Neural cell (in vitro differentiated cells): ENCODE results near the gene PPFIA4. TPM values are rescaled to one million over a fixed set of nuclear protein-coding genes. Genes with fewer than 3 reads are reported as not detected.

Experiments
- H2AFZ ChIP-seq: fragments of 200-600, 300-800 bp; sonication (generic), shearing (Covaris generic); 2 replicates; pipeline ENCODE4 v1.6.0; 2014; ENCODE audit warnings: low read depth, mild to moderate bottlenecking, antibody characterized with exemption, low read length, moderate library complexity
- H3F3A ChIP-seq: fragments of 200-600 bp; shearing (Covaris generic); 2 replicates; pipeline ENCODE4 v1.6.1; 2016; ENCODE audit warnings: mild to moderate bottlenecking, moderate library complexity, mixed read lengths, antibody characterized with exemption, low read length; ENCODE audit not compliant: insufficient read depth, poor library complexity, severe bottlenecking
- H3K27ac ChIP-seq: fragments of 200-600, 300-800 bp; sonication (generic), shearing (Covaris generic); 2 replicates; pipeline ENCODE4 v1.5.1; 2014; ENCODE audit warnings: mild to moderate bottlenecking, low read length, moderate library complexity
- H3K27me3 ChIP-seq: fragments of 300-800, 200-600 bp; sonication (generic), shearing (Covaris generic); 2 replicates; pipeline ENCODE4 v1.6.0; 2014; ENCODE audit warnings: mild to moderate bottlenecking, low read depth, low read length, moderate library complexity; ENCODE audit not compliant: insufficient read depth
- H3K36me3 ChIP-seq: fragments of 300-800, 200-600 bp; sonication (generic), shearing (Covaris generic); 2 replicates; pipeline ENCODE4 v1.5.1; 2014; ENCODE audit warnings: mild to moderate bottlenecking, antibody characterized with exemption, low read length, moderate library complexity; ENCODE audit not compliant: insufficient read depth
- H3K4me2 ChIP-seq: fragments of 300-800, 200-600 bp; sonication (generic), shearing (Covaris generic); 2 replicates; pipeline ENCODE4 v1.6.0; 2014; ENCODE audit warnings: mild to moderate bottlenecking, low read length
- H3K4me3 ChIP-seq: fragments of 300-800, 200-600 bp; sonication (generic), shearing (Covaris generic); 2 replicates; pipeline ENCODE4 v1.5.1; 2014; ENCODE audit warnings: mild to moderate bottlenecking, low read length, moderate library complexity
- H3K79me2 ChIP-seq: fragments of 200-600 bp; shearing (Covaris generic); replicated peaks from 2 replicates; pipeline ENCODE4 v1.6.0; 2014; ENCODE audit warnings: mild to moderate bottlenecking, low read length, moderate library complexity; ENCODE audit not compliant: insufficient read depth
- H3K9ac ChIP-seq: fragments of 300-800, 200-600 bp; sonication (generic), shearing (Covaris generic); 2 replicates; pipeline ENCODE4 v1.6.1; 2016; ENCODE audit warnings: mild to moderate bottlenecking, low read length, mixed read lengths
- H3K9me2 ChIP-seq: fragments of 200-600 bp; shearing (Covaris generic); 2 replicates; pipeline ENCODE4 v1.6.1; 2016; ENCODE audit warnings: mild to moderate bottlenecking, low read length, mixed read lengths; ENCODE audit not compliant: insufficient read depth
- H3K9me3 ChIP-seq: fragments of 200-600, 300-800 bp; sonication (generic), shearing (Covaris generic); 2 replicates; pipeline ENCODE4 v1.6.1; 2016; ENCODE audit warnings: mild to moderate bottlenecking, mixed run types, low read length, moderate library complexity, mixed read lengths
- H4K20me1 ChIP-seq: fragments of 200-600 bp; shearing (Covaris generic); 2 replicates; pipeline ENCODE4 v1.6.1; 2016; ENCODE audit warnings: mild to moderate bottlenecking, mixed run types; ENCODE audit not compliant: insufficient read depth
- CTCF ChIP-seq: fragments of 450-650 bp; IDR thresholded peaks from 2 replicates; pipeline ENCODE4 v1.5.1; 2014; ENCODE audit warnings: antibody characterized with exemption, mild to moderate bottlenecking, moderate library complexity; ENCODE audit not compliant: poor library complexity, severe bottlenecking
- EP300 ChIP-seq: fragments of 450-650 bp; conservative IDR thresholded peaks from 2 replicates; pipeline ENCODE4 v1.6.1; 2014; ENCODE audit warnings: antibody characterized with exemption, mild to moderate bottlenecking, moderate library complexity; ENCODE audit not compliant: poor library complexity, severe bottlenecking
- EZH2 ChIP-seq: fragments of 200-600, 300-800 bp; shearing (Covaris generic), sonication (generic); IDR thresholded peaks from 2 replicates; pipeline ENCODE4 v1.6.1; 2014; ENCODE audit warnings: antibody characterized with exemption, low read length, borderline replicate concordance, mild to moderate bottlenecking; ENCODE audit not compliant: insufficient read depth, poor library complexity, severe bottlenecking
- MXI1 ChIP-seq: fragments of 450-650 bp; conservative IDR thresholded peaks from 2 replicates; pipeline ENCODE4 v1.6.1; 2014; ENCODE audit warnings: antibody characterized with exemption, mild to moderate bottlenecking; ENCODE audit not compliant: poor library complexity, severe bottlenecking
- POLR2AphosphoS5 ChIP-seq: IDR thresholded peaks from 2 replicates; pipeline ENCODE4 v1.6.1; 2012
- RAD21 ChIP-seq: fragments of 450-650 bp; conservative IDR thresholded peaks from 2 replicates; pipeline ENCODE4 v1.6.1; 2014; ENCODE audit warnings: antibody characterized with exemption, mild to moderate bottlenecking, moderate library complexity
- SMC3 ChIP-seq: fragments of 450-650 bp; conservative IDR thresholded peaks from 2 replicates; pipeline ENCODE4 v1.6.1; 2014; ENCODE audit warnings: antibody characterized with exemption, mild to moderate bottlenecking, moderate library complexity; ENCODE audit not compliant: poor library complexity
- TAF1 ChIP-seq: IDR thresholded peaks from 2 replicates; pipeline ENCODE4 v1.6.1; 2012; ENCODE audit warnings: low read depth
- polyA plus RNA-seq: library from polyadenylated mRNA; depleted of rRNA; stranded (reverse); fragments of >200 nt; gene quantifications from 2 replicates; pipeline ENCODE4 v1.2.3, GENCODE V29; 2014
- TF ChIP-seq, protein P1 (sequence below): IDR thresholded peaks from 2 replicates; pipeline ENCODE4 v1.6.1; 2012; ENCODE audit warnings: borderline replicate concordance

Gene PPFIA4
- polyA plus RNA-seq, 1 donor from 2014 or later: 1.6 TPM

- no peaks in the 10 kb centered on the region for H3K9me2 ChIP-seq
- H3K4me3 ChIP-seq: peak overlapping the region; percentile 58
- peaks cover 41% of the 10 kb centered on the region for H3K27me3 ChIP-seq
- H3F3A ChIP-seq: no peaks in the 10 kb centered on the region
- H3K4me2 ChIP-seq: no peak overlapping the region
- H4K20me1 ChIP-seq: no peaks in the 10 kb centered on the region
- no peak overlapping the region for H3K9ac ChIP-seq
- H2AFZ ChIP-seq: no peak overlapping the region
- H3K79me2 ChIP-seq: no peaks in the 10 kb centered on the region
- no peaks in the 10 kb centered on the region for H3K9me3 ChIP-seq
- TF ChIP-seq RAD21 (no peak), TAF1 (no peak), MXI1 (no peak), SMC3 (no peak), EP300 (no peak), POLR2AphosphoS5 (no peak), CTCF (no peak), EZH2 (no peak)
- TF ChIP-seq, protein P1, sequence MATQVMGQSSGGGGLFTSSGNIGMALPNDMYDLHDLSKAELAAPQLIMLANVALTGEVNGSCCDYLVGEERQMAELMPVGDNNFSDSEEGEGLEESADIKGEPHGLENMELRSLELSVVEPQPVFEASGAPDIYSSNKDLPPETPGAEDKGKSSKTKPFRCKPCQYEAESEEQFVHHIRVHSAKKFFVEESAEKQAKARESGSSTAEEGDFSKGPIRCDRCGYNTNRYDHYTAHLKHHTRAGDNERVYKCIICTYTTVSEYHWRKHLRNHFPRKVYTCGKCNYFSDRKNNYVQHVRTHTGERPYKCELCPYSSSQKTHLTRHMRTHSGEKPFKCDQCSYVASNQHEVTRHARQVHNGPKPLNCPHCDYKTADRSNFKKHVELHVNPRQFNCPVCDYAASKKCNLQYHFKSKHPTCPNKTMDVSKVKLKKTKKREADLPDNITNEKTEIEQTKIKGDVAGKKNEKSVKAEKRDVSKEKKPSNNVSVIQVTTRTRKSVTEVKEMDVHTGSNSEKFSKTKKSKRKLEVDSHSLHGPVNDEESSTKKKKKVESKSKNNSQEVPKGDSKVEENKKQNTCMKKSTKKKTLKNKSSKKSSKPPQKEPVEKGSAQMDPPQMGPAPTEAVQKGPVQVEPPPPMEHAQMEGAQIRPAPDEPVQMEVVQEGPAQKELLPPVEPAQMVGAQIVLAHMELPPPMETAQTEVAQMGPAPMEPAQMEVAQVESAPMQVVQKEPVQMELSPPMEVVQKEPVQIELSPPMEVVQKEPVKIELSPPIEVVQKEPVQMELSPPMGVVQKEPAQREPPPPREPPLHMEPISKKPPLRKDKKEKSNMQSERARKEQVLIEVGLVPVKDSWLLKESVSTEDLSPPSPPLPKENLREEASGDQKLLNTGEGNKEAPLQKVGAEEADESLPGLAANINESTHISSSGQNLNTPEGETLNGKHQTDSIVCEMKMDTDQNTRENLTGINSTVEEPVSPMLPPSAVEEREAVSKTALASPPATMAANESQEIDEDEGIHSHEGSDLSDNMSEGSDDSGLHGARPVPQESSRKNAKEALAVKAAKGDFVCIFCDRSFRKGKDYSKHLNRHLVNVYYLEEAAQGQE: no peak
- H3K27ac ChIP-seq: no peak overlapping the region
- no peaks in the 10 kb centered on the region for H3K36me3 ChIP-seq
These were observed 49.8 kb downstream of the PPFIA4 start for GRCh38 chr1:203076031-203076511.

DNA sequence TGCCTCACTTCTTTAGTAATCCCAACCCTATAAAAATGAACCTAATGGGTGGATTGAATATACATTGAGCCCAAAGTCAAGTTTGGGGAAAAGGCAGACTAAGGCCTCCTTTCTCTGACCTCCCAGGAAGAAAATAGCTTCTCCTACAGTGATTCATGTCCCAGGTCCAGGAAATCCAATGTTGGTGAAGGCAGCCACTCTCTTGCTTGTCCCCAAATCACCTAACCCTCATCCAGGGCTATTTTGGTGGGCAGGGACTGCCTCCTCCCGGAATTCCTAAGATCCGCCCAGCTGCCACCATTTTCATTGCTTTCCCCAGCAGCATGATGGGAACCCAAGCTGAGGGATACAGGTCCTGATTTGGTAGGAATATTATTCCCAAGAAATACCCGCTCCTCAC, 51.1 kb downstream of the PPFIA4 start:
- H3K79me2 ChIP-seq: no peaks in the 10 kb centered on the region
- no peaks in the 10 kb centered on the region for H4K20me1 ChIP-seq
- no peak overlapping the region for H3K4me3 ChIP-seq
- no peak overlapping the region for H3K4me2 ChIP-seq
- no peaks in the 10 kb centered on the region for H3F3A ChIP-seq
- H3K27ac ChIP-seq: no peak overlapping the region
- H3K9me2 ChIP-seq: no peaks in the 10 kb centered on the region
- H2AFZ ChIP-seq: no peak overlapping the region
- no peak overlapping the region for H3K9ac ChIP-seq
- no peaks in the 10 kb centered on the region for H3K36me3 ChIP-seq
- H3K9me3 ChIP-seq: no peaks in the 10 kb centered on the region
- H3K27me3 ChIP-seq: peaks cover 41% of the 10 kb centered on the region
- TF ChIP-seq TAF1 (no peak), POLR2AphosphoS5 (no peak), EP300 (no peak), EZH2 (no peak), MXI1 (no peak), SMC3 (no peak), RAD21 (no peak), CTCF (no peak)
- TF ChIP-seq, protein P1: no peak
